Ishikawa (cell line): ENCODE results near the gene KIAA1671.

ENCODE experiments used
- CEBPB ChIP-seq: IDR thresholded peaks from 2 replicates; pipeline ENCODE4 v1.6.1; 2012
- CREB1 ChIP-seq: IDR thresholded peaks from 2 replicates; pipeline ENCODE4 v1.6.1; 2012; ENCODE audit warnings: low read depth
- EGR1 ChIP-seq: IDR thresholded peaks from 2 replicates; pipeline ENCODE4 v1.6.1; 2012
- EP300 ChIP-seq: IDR thresholded peaks from 2 replicates; pipeline ENCODE4 v1.6.1; 2012; ENCODE audit warnings: borderline replicate concordance
- FOXM1 ChIP-seq: IDR thresholded peaks from 2 replicates; pipeline ENCODE4 v1.6.1; 2012; ENCODE audit warnings: low read depth, borderline replicate concordance
- MAX ChIP-seq: IDR thresholded peaks from 2 replicates; pipeline ENCODE4 v1.6.1; 2012
- RAD21 ChIP-seq: IDR thresholded peaks from 2 replicates; pipeline ENCODE4 v1.6.1; 2012; ENCODE audit warnings: low read depth
- REST ChIP-seq: IDR thresholded peaks from 2 replicates; pipeline ENCODE4 v1.6.1; 2012; ENCODE audit warnings: low read depth, mild to moderate bottlenecking
- TCF12 ChIP-seq: IDR thresholded peaks from 2 replicates; pipeline ENCODE4 v1.6.1; 2012; ENCODE audit warnings: low read depth
- TEAD4 ChIP-seq: IDR thresholded peaks from 2 replicates; pipeline ENCODE4 v1.6.1; 2012
- USF1 ChIP-seq: IDR thresholded peaks from 2 replicates; pipeline ENCODE4 v1.6.1; 2012
- YY1 ChIP-seq: IDR thresholded peaks from 2 replicates; pipeline ENCODE4 v1.6.1; 2012; ENCODE audit warnings: low read depth

GRCh38 chr22:25085156-25085555 is 132.6 kb downstream of the KIAA1671 start:
- TF ChIP-seq REST (no peak), YY1 (no peak), MAX (no peak), RAD21 (no peak), TCF12 (no peak), CEBPB (no peak), FOXM1 (no peak), TEAD4 (no peak), EP300 (no peak), EGR1 (no peak), CREB1 (no peak), USF1 (no peak)
